GM23248 (cell line): ENCODE results near the gene UCKL1. TPM values are rescaled to one million over a fixed set of nuclear protein-coding genes. Genes with fewer than 3 reads are reported as not detected.

Source experiments
- DNase-seq: peaks from one replicate; pipeline ENCODE4 v3.0.0-alpha.2; 2015
- H2AFZ ChIP-seq: fragments of 200-600 bp; sonication (generic); 2 replicates; pipeline ENCODE4 v1.6.1; 2016; ENCODE audit warnings: antibody characterized with exemption
- H3F3A ChIP-seq: fragments of 200-600 bp; sonication (generic); 2 replicates; pipeline ENCODE4 v1.6.1; 2016; ENCODE audit warnings: mild to moderate bottlenecking, antibody characterized with exemption, mixed run types; ENCODE audit not compliant: insufficient read depth
- H3K27ac ChIP-seq: fragments of 200-600 bp; sonication (generic); 2 replicates; pipeline ENCODE4 v1.5.1; 2016; ENCODE audit warnings: mild to moderate bottlenecking
- H3K27me3 ChIP-seq: fragments of 200-600 bp; sonication (generic); replicated peaks from 2 replicates; pipeline ENCODE4 v1.6.1; 2016; ENCODE audit warnings: mild to moderate bottlenecking; ENCODE audit not compliant: insufficient read depth
- H3K36me3 ChIP-seq: fragments of 200-600 bp; sonication (generic); 2 replicates; pipeline ENCODE4 v1.6.1; 2016; ENCODE audit warnings: low read depth, mild to moderate bottlenecking
- H3K4me1 ChIP-seq: fragments of 200-600 bp; sonication (generic); 2 replicates; pipeline ENCODE4 v1.6.1; 2016; ENCODE audit warnings: mild to moderate bottlenecking; ENCODE audit not compliant: insufficient read depth
- H3K4me2 ChIP-seq: fragments of 200-600 bp; sonication (generic); one replicate; pipeline ENCODE4 v1.6.1; 2016; ENCODE audit warnings: mild to moderate bottlenecking; ENCODE audit not compliant: unreplicated experiment
- H3K4me3 ChIP-seq: fragments of 200-600 bp; sonication (generic); 2 replicates; pipeline ENCODE4 v1.5.1; 2016; ENCODE audit warnings: mild to moderate bottlenecking
- H3K79me2 ChIP-seq: fragments of 200-600 bp; sonication (generic); 2 replicates; pipeline ENCODE4 v1.6.1; 2016; ENCODE audit warnings: mild to moderate bottlenecking; ENCODE audit not compliant: insufficient read depth
- H3K9ac ChIP-seq: fragments of 200-600 bp; sonication (generic); 2 replicates; pipeline ENCODE4 v1.6.1; 2016; ENCODE audit warnings: mild to moderate bottlenecking
- H3K9me2 ChIP-seq: fragments of 200-600 bp; sonication (generic); 2 replicates; pipeline ENCODE4 v1.6.1; 2016; ENCODE audit warnings: mixed run types, mild to moderate bottlenecking, moderate library complexity; ENCODE audit not compliant: insufficient read depth
- H3K9me3 ChIP-seq: fragments of 200-600 bp; sonication (generic); one replicate; pipeline ENCODE4 v1.6.1; 2017; ENCODE audit warnings: low read depth
- H4K20me1 ChIP-seq: fragments of 200-600 bp; sonication (generic); 2 replicates; pipeline ENCODE4 v1.6.0; 2016; ENCODE audit not compliant: insufficient read depth
- EZH2 ChIP-seq: fragments of 200-600 bp; sonication (generic); IDR thresholded peaks from 2 replicates; pipeline ENCODE4 v1.6.1; 2018; ENCODE audit warnings: antibody characterized with exemption, mild to moderate bottlenecking; ENCODE audit not compliant: insufficient read depth, poor library complexity, severe bottlenecking
- EZH2phosphoT487 ChIP-seq: fragments of 200-600 bp; sonication (generic); IDR thresholded peaks from 2 replicates; pipeline ENCODE4 v1.6.1; 2018; ENCODE audit warnings: antibody characterized with exemption, moderate library complexity, mild to moderate bottlenecking, low read depth; ENCODE audit not compliant: insufficient read depth
- WGBS, 2 experiments: methylation state at CpG; one replicate each; pipeline ENCODE4 v1.1.6; 2015 to 2017; ENCODE audit warnings: low lambda C conversion rate in 2 of 2, low coverage in 1 of 2; ENCODE audit errors: missing lambda C conversion rate in 2 of 2; 5-methylcytosine and 5-hydroxymethylcytosine counted together
- in situ Hi-C: fragments of 300-500 bp; cut with MboI; formaldehyde crosslinking; loops from 2 replicates; pipeline ENCODE4 v1.15.0; 2020
- polyA plus RNA-seq: library from polyadenylated mRNA; unstranded; fragments of >200 nt; fragmentation: Nextera tagmentation; extraction: Ambion mirVana; gene quantifications from 2 replicates; pipeline ENCODE4 v1.2.1, GENCODE V29; 2016
- total RNA-seq: library from RNA; depleted of rRNA; stranded (reverse); fragments of >200 nt; shearing (Covaris generic); gene quantifications from 2 replicates; pipeline ENCODE4 v1.2.3, GENCODE V29; 2014

The UCKL1 gene
- total and polyA plus RNA-seq, 2 experiments from 2014 or later = 17.6 to 33.4 TPM

DNA sequence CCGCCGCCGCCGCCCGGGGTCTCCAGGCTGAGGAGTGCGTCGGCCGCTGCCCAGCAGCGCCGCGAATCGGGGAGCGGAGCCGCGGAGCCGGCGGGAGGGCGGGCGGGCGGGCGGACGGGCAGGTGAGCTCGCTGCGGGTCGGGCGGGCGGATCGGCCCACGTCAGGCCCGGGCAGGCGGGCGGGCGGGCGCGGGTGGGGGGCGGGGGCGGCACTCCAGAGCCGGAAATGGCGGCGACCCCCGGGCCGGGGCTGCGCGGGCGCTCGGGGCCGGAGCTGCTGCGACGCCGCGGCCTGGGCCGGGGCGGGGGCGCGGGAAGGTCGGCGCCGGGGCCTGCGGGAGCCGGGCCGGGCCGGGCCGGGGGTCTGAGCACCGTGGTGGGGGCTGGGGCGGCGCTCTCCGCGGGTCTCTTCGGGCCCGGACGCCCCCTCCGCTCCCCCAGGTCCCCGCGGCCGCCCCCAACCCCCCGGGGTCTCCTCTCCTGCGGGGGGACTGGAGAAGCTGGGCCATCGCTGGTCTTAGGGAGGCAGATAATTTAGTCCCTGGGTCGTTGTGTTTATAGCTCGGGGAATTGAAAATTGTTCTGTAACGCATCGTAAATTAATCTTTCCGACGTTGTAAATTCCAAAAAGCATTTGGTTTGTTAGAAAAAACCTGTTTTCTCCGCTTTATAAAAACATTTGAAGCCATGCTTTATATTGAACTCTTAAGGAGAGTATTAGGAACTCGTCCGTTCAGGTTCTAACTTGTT is 60.8 kb downstream of the UCKL1 start:
- H3K27ac ChIP-seq = peak overlapping the region; percentile 73

DNA sequence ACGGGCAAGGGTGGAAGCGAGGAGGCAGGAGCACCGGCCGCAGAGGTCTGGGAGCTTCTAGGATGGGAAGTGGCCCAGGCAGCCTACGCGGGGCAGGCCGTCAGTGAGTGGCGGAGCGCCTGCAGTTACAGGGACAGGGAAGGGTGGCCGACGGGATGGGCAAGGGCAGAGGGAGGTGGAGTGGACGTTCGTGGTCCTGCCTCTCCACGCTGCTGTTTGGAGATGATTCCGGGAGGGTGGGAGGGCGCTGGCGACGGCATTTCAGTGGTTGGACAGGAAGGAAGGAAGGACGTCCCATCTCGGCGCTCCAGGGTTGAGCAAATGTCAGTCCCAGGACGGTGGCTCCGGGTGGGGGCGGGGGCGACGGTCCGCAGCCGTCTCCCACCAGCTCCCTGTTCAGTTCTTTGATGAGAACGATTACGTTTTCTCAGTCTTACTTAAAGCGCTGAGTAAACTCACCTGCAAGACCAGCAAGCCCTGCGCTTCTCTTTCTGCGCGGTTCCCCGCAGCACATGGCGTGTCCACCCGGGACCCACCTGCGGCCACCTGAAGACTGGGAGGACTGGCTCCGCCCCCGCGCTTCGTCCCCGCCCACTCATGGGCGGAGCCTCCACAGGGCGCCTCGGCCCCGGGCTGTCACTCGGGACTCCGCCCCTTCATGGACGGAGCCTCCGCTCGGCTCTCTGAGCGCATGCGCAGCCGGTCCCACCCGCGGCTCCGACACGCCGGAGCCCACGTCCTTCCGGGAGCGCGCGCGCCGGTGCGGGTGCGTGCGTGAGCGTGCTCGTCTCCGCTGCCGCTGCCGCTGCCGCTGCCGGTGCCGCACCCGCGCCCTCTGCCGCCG is 61.6 kb downstream of the UCKL1 start, which contains the start of gene DNAJC5:
TSS of gene DNAJC5 (plus strand) at position 769 of the 844 bp plus-strand sequence. CDS start 33,220 bp downstream, outside the sequence.
- 1 to 2% methylated on average over 66 to 71 of the region's 82 CpGs for WGBS, 2 experiments
- peaks cover 55% of the 10 kb centered on the region for H3K79me2 ChIP-seq
- peak within 1 kb of the TSS; percentile 87 for H3K4me3 ChIP-seq
- H3K9me2 ChIP-seq = no peaks in the 10 kb centered on the region
- H3K27me3 ChIP-seq = no peaks in the 10 kb centered on the region
- peaks cover 15% of the 10 kb centered on the region for H3K36me3 ChIP-seq
- no peaks in the 10 kb centered on the region for H3K9me3 ChIP-seq
- TF ChIP-seq EZH2 = no peak
- no peak for TF ChIP-seq EZH2phosphoT487
- peak within 1 kb of the TSS; percentile 82 for H3K4me2 ChIP-seq
- peak within 1 kb of the TSS; percentile 45 for H2AFZ ChIP-seq
- DNase-seq = peak; percentile 96
- H3K9ac ChIP-seq = peak within 1 kb of the TSS; percentile 89
- in situ Hi-C loops = no loop called here
- peaks cover 19% of the 10 kb centered on the region for H3K4me1 ChIP-seq
- H3F3A ChIP-seq = peaks cover 58% of the 10 kb centered on the region
- peaks cover 10% of the 10 kb centered on the region; the same call in 1 of the 2 replicates for H4K20me1 ChIP-seq
- peak within 1 kb of the TSS; percentile 73 for H3K27ac ChIP-seq

More for the DNA sequence above, 60.8 kb downstream of the UCKL1 start:
- H3K79me2 ChIP-seq = peaks cover 55% of the 10 kb centered on the region
- peak overlapping the region; percentile 89 for H3K9ac ChIP-seq
- peaks cover 12% of the 10 kb centered on the region for H3K4me1 ChIP-seq
- in situ Hi-C loops = no loop called here
- peak overlapping the region; percentile 82 for H3K4me2 ChIP-seq
- no peaks in the 10 kb centered on the region for H3K9me3 ChIP-seq
- peaks cover 10% of the 10 kb centered on the region; the same call in 1 of the 2 replicates for H4K20me1 ChIP-seq
- TF ChIP-seq EZH2 = no peak
- TF ChIP-seq EZH2phosphoT487 = no peak
- no peaks in the 10 kb centered on the region for H3K27me3 ChIP-seq
- DNase-seq = no peak
- H3K9me2 ChIP-seq = no peaks in the 10 kb centered on the region
- H3K4me3 ChIP-seq = peak overlapping the region; percentile 87
- H3K36me3 ChIP-seq = peaks cover 7% of the 10 kb centered on the region
- H2AFZ ChIP-seq = peak overlapping the region; percentile 45
- 2% methylated on average over 38 to 52 of the region's 87 CpGs for WGBS, 2 experiments
- peaks cover 51% of the 10 kb centered on the region for H3F3A ChIP-seq

DNA sequence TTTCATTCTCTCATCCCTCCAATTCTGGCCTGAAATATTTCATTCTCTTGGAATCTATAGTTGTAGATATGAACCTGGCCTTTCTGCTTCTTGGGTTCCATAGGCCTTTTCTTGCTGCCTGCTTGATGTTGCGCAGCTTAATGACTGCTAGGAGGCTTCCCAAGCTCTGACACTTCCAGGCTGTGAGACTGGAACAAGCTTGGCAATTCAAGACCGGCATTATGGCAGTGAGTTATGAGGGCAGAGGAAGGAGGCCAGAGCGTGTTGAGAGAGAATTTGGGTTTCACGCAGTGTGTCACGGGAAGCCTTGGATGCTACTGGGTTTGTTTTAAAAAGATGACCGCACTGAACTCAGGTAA is 62.2 kb downstream of the UCKL1 start:
- H3K4me2 ChIP-seq = peak overlapping the region; percentile 75
- peak overlapping the region; percentile 67 for H3K4me3 ChIP-seq
- H3K27me3 ChIP-seq = no peaks in the 10 kb centered on the region
- in situ Hi-C loops = no loop called here
- no peaks in the 10 kb centered on the region for H3K9me3 ChIP-seq
- no peak overlapping the region; the same call in 1 of the 2 replicates for H2AFZ ChIP-seq
- peak; percentile 53 for DNase-seq
- H3K27ac ChIP-seq = peak overlapping the region; percentile 30
- 21 to 22% methylated on average over 6 of the region's 6 CpGs for WGBS, 2 experiments
- H3K4me1 ChIP-seq = peaks cover 19% of the 10 kb centered on the region
- no peaks in the 10 kb centered on the region for H3K9me2 ChIP-seq
- H3K9ac ChIP-seq = 0 out of 2 replicates have a peak overlapping the region, but pooled peaks have one; percentile 10
- H3F3A ChIP-seq = peaks cover 64% of the 10 kb centered on the region
- no peak for TF ChIP-seq EZH2
- no peak for TF ChIP-seq EZH2phosphoT487
- H3K36me3 ChIP-seq = peaks cover 21% of the 10 kb centered on the region
- H4K20me1 ChIP-seq = peaks cover 5% of the 10 kb centered on the region; the same call in 1 of the 2 replicates
- H3K79me2 ChIP-seq = peaks cover 54% of the 10 kb centered on the region

DNA sequence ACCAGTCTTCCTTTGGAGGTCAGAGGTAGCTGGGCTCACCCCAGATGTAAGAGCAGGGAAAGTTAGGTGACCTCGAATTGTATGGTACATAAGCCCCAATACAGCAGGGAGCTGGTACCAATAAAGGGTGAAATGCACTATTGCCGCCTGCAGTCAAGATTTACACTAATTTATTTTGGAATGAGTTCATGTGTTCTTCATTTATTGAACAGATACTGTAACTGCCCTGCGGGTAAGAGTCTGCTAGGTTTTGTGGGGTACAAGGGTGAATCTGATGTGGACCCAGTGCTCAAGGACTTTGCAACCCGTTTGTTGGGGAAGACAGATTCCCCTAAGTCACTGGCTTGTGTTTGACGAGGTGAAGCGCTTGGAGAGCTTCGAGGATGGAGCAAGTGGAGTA is 63.8 kb downstream of the UCKL1 start:
- H3K4me2 ChIP-seq = no peak overlapping the region
- H3K9ac ChIP-seq = no peak overlapping the region
- H3K4me3 ChIP-seq = no peak overlapping the region
- no peak for TF ChIP-seq EZH2phosphoT487
- no peak for TF ChIP-seq EZH2
- peaks cover 53% of the 10 kb centered on the region for H3K79me2 ChIP-seq
- no peak overlapping the region for H2AFZ ChIP-seq
- H3F3A ChIP-seq = peaks cover 67% of the 10 kb centered on the region
- H3K36me3 ChIP-seq = peaks cover 24% of the 10 kb centered on the region
- in situ Hi-C loops = no loop called here
- no peak for DNase-seq
- H3K9me2 ChIP-seq = no peaks in the 10 kb centered on the region
- H3K4me1 ChIP-seq = peaks cover 16% of the 10 kb centered on the region
- 95 to 96% methylated on average over 7 of the region's 7 CpGs for WGBS, 2 experiments
- peaks cover 4% of the 10 kb centered on the region; the same call in 1 of the 2 replicates for H4K20me1 ChIP-seq
- H3K27me3 ChIP-seq = no peaks in the 10 kb centered on the region
- no peaks in the 10 kb centered on the region for H3K9me3 ChIP-seq
- no peak overlapping the region for H3K27ac ChIP-seq
